GM19099 (cell line): ENCODE measurements around the gene DACT2.

Experiments used
- POLR2A ChIP-seq: IDR thresholded peaks from 3 replicates; pipeline ENCODE4 v1.6.1; 2011; ENCODE audit warnings: low read depth; ENCODE audit not compliant: insufficient read length; ENCODE audit errors: extremely low read depth

DACT2 gene

GRCh38 chr6:168269455-168270243 lies 49.9 kb downstream of the DACT2 start:
- no peak for TF ChIP-seq POLR2A

GRCh38 chr6:168268755-168269154 lies 50.8 kb downstream of the DACT2 start:
- TF ChIP-seq POLR2A, result no peak

GRCh38 chr6:168265827-168266815 lies 53.5 kb downstream of the DACT2 start:
- no peak for TF ChIP-seq POLR2A

GRCh38 chr6:168265394-168265793 lies 54.2 kb downstream of the DACT2 start:
- no peak for TF ChIP-seq POLR2A

GRCh38 chr6:168264593-168265335 lies 54.8 kb downstream of the DACT2 start:
- TF ChIP-seq POLR2A, result no peak

- TF ChIP-seq POLR2A, result no peak
These were observed 56.1 kb downstream of the DACT2 start for GRCh38 chr6:168263351-168263905.

GRCh38 chr6:168261234-168261633 lies 58.3 kb downstream of the DACT2 start:
- no peak for TF ChIP-seq POLR2A

- no peak for TF ChIP-seq POLR2A
These were observed 59.1 kb downstream of the DACT2 start for GRCh38 chr6:168260420-168260987.

- no peak for TF ChIP-seq POLR2A
These were observed 60.8 kb downstream of the DACT2 start for GRCh38 chr6:168258795-168259194.

GRCh38 chr6:168256940-168257339 lies 62.6 kb downstream of the DACT2 start:
- no peak for TF ChIP-seq POLR2A
